ENCODE results near the gene TMOD1. TPM values are rescaled to one million over a fixed set of nuclear protein-coding genes. Genes with fewer than 3 reads are reported as not detected.

TMOD1 gene
- total RNA-seq, 6 donors from 2014 or later = 4.4 to 12.6 (median 8.8) TPM

GRCh38 chr9:97598461-97599288 is 97.2 kb downstream of the TMOD1 start:
- H3K36me3 ChIP-seq = peaks cover 17 to 39% (median 32%) of the 10 kb centered on the region in 4 donors
- no peak for TF ChIP-seq POLR2A (IDR thresholded peaks at IDR 0.05)
- no peak for TF ChIP-seq EP300 (IDR thresholded peaks at IDR 0.05)
- no peak for TF ChIP-seq POLR2AphosphoS5 (IDR thresholded peaks at IDR 0.05)
- peak; percentile 58 to 80 (median 69) for TF ChIP-seq CTCF (IDR thresholded peaks at IDR 0.05)
- H3K4me3 ChIP-seq = no peak overlapping the region
- H3K4me1 ChIP-seq = peaks cover 0 to 8% (median 6%) of the 10 kb centered on the region in 4 donors
- DNase-seq (peak in 1 of 2 donors; percentile 76), ATAC-seq (ENCODE audit: low FRiP score in 2 of 2) (peak; percentile 82 to 89)
- no peaks in the 10 kb centered on the region for H3K9me3 ChIP-seq
- H3K27ac ChIP-seq = no peak overlapping the region
- H3K27me3 ChIP-seq = no peaks in the 10 kb centered on the region
- WGBS, 2 donors = 25 to 35% methylated on average over 11 of the region's 11 CpGs

DNA sequence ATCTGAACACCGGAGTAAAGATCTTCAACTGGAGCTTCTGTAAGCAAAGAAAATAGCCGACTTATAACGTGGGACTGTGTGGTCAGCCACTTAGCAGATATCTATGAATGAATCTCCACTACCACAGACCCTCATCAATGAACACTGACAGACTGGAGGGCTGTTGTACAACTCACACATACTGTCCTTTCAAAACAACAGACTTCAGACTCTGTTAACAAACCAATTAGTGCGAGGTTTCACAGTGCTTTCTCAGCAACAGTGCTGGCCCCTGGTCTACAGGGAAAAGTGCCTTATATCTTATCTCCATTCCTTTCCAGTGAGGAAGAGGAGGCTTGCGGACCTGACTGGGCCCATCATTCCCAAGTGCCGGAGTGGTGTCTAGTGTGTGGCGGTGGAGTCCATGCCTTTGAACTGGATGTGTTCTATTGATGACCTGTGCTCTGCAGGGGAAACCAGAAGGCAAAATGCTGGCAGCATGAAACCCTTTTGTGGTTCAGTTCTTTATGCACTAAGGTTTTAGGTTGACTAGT is 97.9 kb downstream of the TMOD1 start:
- Histone ChIP-seq H3K4me1 (peaks cover 0 to 8% (median 6%) of the 10 kb centered on the region in 4 donors), H3K9me3 (no peaks in the 10 kb centered on the region), H3K27ac (no peak overlapping the region), H3K36me3 (peaks cover 19 to 46% (median 35%) of the 10 kb centered on the region in 4 donors), H3K27me3 (no peaks in the 10 kb centered on the region), H3K4me3 (no peak overlapping the region)
- no peak for DNase-seq
- 82 to 83% methylated on average over 7 of the region's 7 CpGs for WGBS, 2 donors
- no peak for ATAC-seq (ENCODE audit: low FRiP score in 2 of 2)
- TF ChIP-seq CTCF (IDR thresholded peaks at IDR 0.05) (no peak), EP300 (IDR thresholded peaks at IDR 0.05) (no peak), POLR2A (IDR thresholded peaks at IDR 0.05) (no peak)

DNA sequence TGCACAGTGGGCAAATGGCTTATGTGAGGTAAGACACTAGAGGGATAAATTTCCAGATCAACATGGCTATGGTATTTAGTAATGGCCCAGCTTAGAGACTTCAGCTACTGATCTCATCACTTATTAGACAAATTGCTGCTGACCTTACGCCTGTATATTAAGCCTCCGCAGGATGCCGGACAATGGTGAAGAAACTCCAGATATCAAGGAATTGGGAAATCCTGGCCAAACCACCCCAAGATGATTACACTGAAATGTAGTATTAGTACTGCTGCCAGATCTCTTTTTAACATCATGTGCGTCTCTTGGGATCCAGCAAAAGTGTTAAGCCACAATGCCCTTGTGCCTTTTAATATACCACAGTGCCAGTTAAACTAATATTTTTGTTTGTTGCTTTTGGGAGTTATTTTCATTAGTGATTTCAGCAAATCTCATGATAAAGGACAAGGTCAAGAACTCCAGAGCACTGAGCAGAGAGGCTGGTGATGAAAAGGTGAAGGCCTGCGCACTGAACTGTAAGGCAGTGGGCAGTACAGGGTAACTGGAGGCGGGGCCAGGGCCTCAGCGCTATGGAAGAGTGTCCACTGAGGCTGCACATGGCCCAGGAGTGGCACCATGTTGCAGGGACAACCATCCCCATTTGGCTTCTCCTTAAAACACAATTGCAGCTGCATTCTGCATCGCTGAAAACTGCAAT is 99.2 kb downstream of the TMOD1 start:
- no peaks in the 10 kb centered on the region for H3K27me3 ChIP-seq
- DNase-seq (no peak), ATAC-seq (ENCODE audit: low FRiP score in 2 of 2) (no peak)
- H3K36me3 ChIP-seq = peaks cover 31 to 59% (median 48%) of the 10 kb centered on the region in 4 donors
- H3K27ac ChIP-seq = no peak overlapping the region
- peaks cover 0 to 8% (median 6%) of the 10 kb centered on the region in 4 donors for H3K4me1 ChIP-seq
- no peak for TF ChIP-seq EP300 (IDR thresholded peaks at IDR 0.05)
- no peak for TF ChIP-seq CTCF (IDR thresholded peaks at IDR 0.05)
- no peak for TF ChIP-seq POLR2A (IDR thresholded peaks at IDR 0.05)
- no peak for TF ChIP-seq POLR2AphosphoS5 (IDR thresholded peaks at IDR 0.05)
- 93 to 95% methylated on average over 7 to 8 of the region's 8 CpGs for WGBS, 2 donors
- no peaks in the 10 kb centered on the region for H3K9me3 ChIP-seq
- H3K4me3 ChIP-seq = no peak overlapping the region

- H3K36me3 ChIP-seq = peaks cover 31 to 66% (median 50%) of the 10 kb centered on the region in 4 donors
- no peak overlapping the region for H3K4me3 ChIP-seq
- no peaks in the 10 kb centered on the region for H3K9me3 ChIP-seq
- peaks cover 0 to 8% (median 6%) of the 10 kb centered on the region in 4 donors for H3K4me1 ChIP-seq
- DNase-seq (no peak), ATAC-seq (ENCODE audit: low FRiP score in 2 of 2) (no peak)
- no peak overlapping the region for H3K27ac ChIP-seq
- H3K27me3 ChIP-seq = no peaks in the 10 kb centered on the region
- TF ChIP-seq CTCF (IDR thresholded peaks at IDR 0.05) (no peak), POLR2AphosphoS5 (IDR thresholded peaks at IDR 0.05) (no peak), POLR2A (IDR thresholded peaks at IDR 0.05) (no peak), EP300 (IDR thresholded peaks at IDR 0.05) (no peak)
- WGBS, 2 donors = 96 to 98% methylated on average over 7 of the region's 7 CpGs
Observed at GRCh38 chr9:97601228-97601898, 99.9 kb downstream of the TMOD1 start.
